GM19438 (cell line): Measurements from ENCODE around the gene SKIDA1.

Experiments used
- ATAC-seq: cut with Tn5 transposase; IDR thresholded peaks from one replicate; pipeline ENCODE4 v1.9.1; 2021; ENCODE audit warnings: low read depth; ENCODE audit not compliant: unreplicated experiment

The SKIDA1 gene

GRCh38 chr10:21529032-21529910, 3.8 kb upstream of the SKIDA1 start:
- no peak for ATAC-seq

- no peak for ATAC-seq
Measured at GRCh38 chr10:21528236-21529031, 3.0 kb upstream of the SKIDA1 start.

- no peak for ATAC-seq
Measured at GRCh38 chr10:21527598-21528235, 2.2 kb upstream of the SKIDA1 start.

GRCh38 chr10:21526860-21527597, 1.5 kb upstream of the SKIDA1 start:
- no peak for ATAC-seq

GRCh38 chr10:21526188-21526859, 842 bp upstream of the SKIDA1 start:
- peak; percentile 37 for ATAC-seq

- ATAC-seq, result no peak
Measured at GRCh38 chr10:21524526-21525366, 736 bp downstream of the SKIDA1 start.

GRCh38 chr10:21524131-21524525, 1.4 kb downstream of the SKIDA1 start:
- ATAC-seq, result no peak

GRCh38 chr10:21523557-21524008, 1.9 kb downstream of the SKIDA1 start:
- ATAC-seq, result no peak

GRCh38 chr10:21522631-21523406, 2.7 kb downstream of the SKIDA1 start:
- ATAC-seq, result no peak

- ATAC-seq, result no peak
Measured at GRCh38 chr10:21521751-21522533, 3.5 kb downstream of the SKIDA1 start.

GRCh38 chr10:21520949-21521348, 4.5 kb downstream of the SKIDA1 start:
- no peak for ATAC-seq

- no peak for ATAC-seq
Measured at GRCh38 chr10:21520509-21520908, 5.0 kb downstream of the SKIDA1 start.

- no peak for ATAC-seq
Measured at GRCh38 chr10:21519941-21520436, 5.5 kb downstream of the SKIDA1 start.

GRCh38 chr10:21519397-21519933, 6.0 kb downstream of the SKIDA1 start:
- no peak for ATAC-seq

- no peak for ATAC-seq
Measured at GRCh38 chr10:21518641-21519396, 6.7 kb downstream of the SKIDA1 start.

GRCh38 chr10:21518149-21518640, 7.3 kb downstream of the SKIDA1 start:
- no peak for ATAC-seq
